Mesenchymal stem cell (in vitro differentiated cells and primary cell): ENCODE results near the gene CCDC9B.
A peak's percentile ranks its signal among the peaks of the same experiment; 100 is the strongest.

Experiments used
- DNase-seq: peaks from one replicate; pipeline ENCODE4 v3.0.0-alpha.2; 2013
- H2AFZ ChIP-seq: one replicate; pipeline ENCODE4 v1.6.1; 2013; ENCODE audit warnings: low read depth, mild to moderate bottlenecking, control low read depth, inconsistent platforms, low read length, moderate library complexity
- H2AK5ac ChIP-seq: 2 replicates; pipeline ENCODE4 v1.6.1; 2013; ENCODE audit warnings: low read length, moderate library complexity, mild to moderate bottlenecking, inconsistent platforms; ENCODE audit not compliant: severe bottlenecking
- H2BK120ac ChIP-seq: one replicate; pipeline ENCODE4 v1.6.1; 2013; ENCODE audit warnings: low read depth, mild to moderate bottlenecking, inconsistent platforms, low read length, moderate library complexity
- H2BK12ac ChIP-seq, 2 experiments: one replicate each; pipeline ENCODE4 v1.6.1; 2013; ENCODE audit warnings: inconsistent platforms in 2 of 2, low read length in 2 of 2, mild to moderate bottlenecking in 2 of 2, moderate library complexity in 2 of 2, control low read depth in 1 of 2
- H2BK15ac ChIP-seq: one replicate; pipeline ENCODE4 v1.6.1; 2013; ENCODE audit warnings: mild to moderate bottlenecking, low read depth, inconsistent platforms; ENCODE audit not compliant: poor library complexity, severe bottlenecking
- H2BK5ac ChIP-seq: 2 replicates; pipeline ENCODE4 v1.6.1; 2013; ENCODE audit warnings: low read depth, mild to moderate bottlenecking, low read length, control low read depth, inconsistent platforms; ENCODE audit not compliant: poor library complexity, severe bottlenecking
- H3K14ac ChIP-seq, 2 experiments: one replicate each; pipeline ENCODE4 v1.6.1; 2013; ENCODE audit warnings: inconsistent platforms in 2 of 2, low read length in 2 of 2, control low read depth in 1 of 2, mild to moderate bottlenecking in 1 of 2, moderate library complexity in 1 of 2
- H3K18ac ChIP-seq, 2 experiments: one replicate each; pipeline ENCODE4 v1.6.1; 2013; ENCODE audit warnings: inconsistent platforms in 2 of 2, low read length in 2 of 2, control low read depth in 1 of 2, low read depth in 1 of 2, mild to moderate bottlenecking in 1 of 2
- H3K23ac ChIP-seq, 2 experiments: one replicate each; pipeline ENCODE4 v1.6.1; 2013; ENCODE audit warnings: inconsistent platforms in 2 of 2, low read length in 2 of 2, mild to moderate bottlenecking in 2 of 2, moderate library complexity in 2 of 2, control low read depth in 1 of 2
- H3K27ac ChIP-seq: 2 replicates; pipeline ENCODE4 v1.5.1; 2013; ENCODE audit warnings: mild to moderate bottlenecking, moderate library complexity, low read length, control low read depth, inconsistent platforms; ENCODE audit not compliant: poor library complexity, severe bottlenecking
- H3K27me3 ChIP-seq, 2 experiments: 2 replicates each; pipeline versions ENCODE4 v1.6.1 to v1.7.0; 2013; ENCODE audit warnings: low read length in 2 of 2, mild to moderate bottlenecking in 2 of 2, moderate library complexity in 2 of 2, control low read depth in 1 of 2, inconsistent platforms in 1 of 2; ENCODE audit not compliant: control insufficient read depth in 1 of 2, insufficient read depth in 1 of 2
- H3K36me3 ChIP-seq, 2 experiments: 2 replicates each; pipeline versions ENCODE4 v1.6.1 to v1.7.0; 2013; ENCODE audit warnings: low read length in 2 of 2, control low read depth in 1 of 2, inconsistent platforms in 1 of 2, low read depth in 1 of 2, mild to moderate bottlenecking in 1 of 2; ENCODE audit not compliant: insufficient read depth in 2 of 2, control insufficient read depth in 1 of 2
- H3K4ac ChIP-seq, 2 experiments: one replicate each; pipeline ENCODE4 v1.6.1; 2013; ENCODE audit warnings: inconsistent platforms in 2 of 2, low read length in 2 of 2, mild to moderate bottlenecking in 2 of 2, moderate library complexity in 2 of 2, control low read depth in 1 of 2, low read depth in 1 of 2
- H3K4me1 ChIP-seq: 2 replicates; pipeline ENCODE4 v1.6.1; 2013; ENCODE audit warnings: low read depth, low read length, control low read depth; ENCODE audit not compliant: control insufficient read depth, insufficient read depth
- H3K4me2 ChIP-seq: 2 replicates; pipeline ENCODE4 v1.6.1; 2013; ENCODE audit warnings: low read length, mild to moderate bottlenecking, inconsistent platforms; ENCODE audit not compliant: poor library complexity, severe bottlenecking
- H3K4me3 ChIP-seq, 2 experiments: 2 replicates each; pipeline versions ENCODE4 v1.5.1 to v1.7.0; 2013; ENCODE audit warnings: low read length in 2 of 2, mild to moderate bottlenecking in 2 of 2, control low read depth in 1 of 2, low read depth in 1 of 2; ENCODE audit not compliant: insufficient read depth in 1 of 2
- H3K79me1 ChIP-seq: replicated peaks from 2 replicates; pipeline ENCODE4 v1.6.1; 2013; ENCODE audit warnings: mild to moderate bottlenecking, control low read depth, low read length, inconsistent platforms; ENCODE audit not compliant: poor library complexity, severe bottlenecking
- H3K9ac ChIP-seq: 2 replicates; pipeline ENCODE4 v1.7.0; 2013; ENCODE audit warnings: mild to moderate bottlenecking, low read length, moderate library complexity
- H3K9me3 ChIP-seq: 2 replicates; pipeline ENCODE4 v1.7.0; 2013; ENCODE audit warnings: mild to moderate bottlenecking, low read length; ENCODE audit not compliant: control insufficient read depth
- H4K8ac ChIP-seq: one replicate; pipeline ENCODE4 v1.6.1; 2013; ENCODE audit warnings: inconsistent platforms, mild to moderate bottlenecking, low read length, moderate library complexity
- H4K91ac ChIP-seq: one replicate; pipeline ENCODE4 v1.6.1; 2013; ENCODE audit warnings: mild to moderate bottlenecking, low read length, inconsistent platforms
- WGBS: methylation state at CpG from one replicate; pipeline ENCODE4 v1.1.7; 2013; ENCODE audit warnings: mixed read lengths; 5-methylcytosine and 5-hydroxymethylcytosine counted together

Gene CCDC9B

DNA sequence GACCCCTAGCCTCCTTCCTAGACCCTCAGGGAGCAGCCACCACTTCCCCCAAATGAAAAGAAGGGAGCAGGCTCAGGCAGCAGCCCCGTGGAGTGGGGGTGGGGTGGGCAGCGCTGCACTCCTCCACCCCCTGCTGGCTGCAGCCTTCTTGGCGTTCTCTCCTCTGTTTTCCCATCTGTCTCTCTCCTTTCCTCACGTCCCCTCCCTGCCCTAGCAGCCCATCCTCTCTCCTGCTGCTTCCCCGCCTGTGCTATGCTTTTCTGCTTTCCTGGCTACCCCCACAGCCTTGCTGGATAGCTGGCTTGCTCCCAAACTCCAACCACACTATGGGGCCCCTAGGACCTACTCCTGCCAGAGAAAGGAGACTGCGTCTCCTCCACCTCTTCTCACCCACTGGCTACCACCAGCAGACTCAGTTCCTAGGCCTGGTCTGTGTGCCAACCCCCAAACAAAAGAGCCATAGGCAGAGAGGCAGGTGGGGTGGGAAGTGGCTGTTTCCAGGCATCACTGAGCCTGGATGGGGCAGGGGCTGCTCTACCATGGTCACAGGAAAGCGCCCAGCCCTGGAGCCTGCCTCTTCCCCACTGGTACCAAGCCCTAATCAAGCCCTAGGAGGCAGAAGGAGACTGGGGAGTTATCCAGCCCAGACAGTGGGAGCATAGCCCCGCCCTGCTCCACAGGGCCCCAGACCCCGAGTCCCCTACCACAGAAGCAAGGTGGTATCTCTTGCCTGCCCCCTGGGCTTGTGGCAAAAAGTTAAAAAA is 13.9 kb upstream of the CCDC9B start:
- H2AFZ ChIP-seq = no peak overlapping the region
- H3K9me3 ChIP-seq = no peaks in the 10 kb centered on the region
- 32% methylated on average over 8 of the region's 9 CpGs for WGBS
- H3K36me3 ChIP-seq = no peaks in the 10 kb centered on the region
- no peak overlapping the region for H2BK15ac ChIP-seq
- peak overlapping the region; percentile 17 for H3K27ac ChIP-seq
- no peaks in the 10 kb centered on the region for H3K79me1 ChIP-seq
- H2BK120ac ChIP-seq = no peak overlapping the region
- no peak overlapping the region for H3K4me2 ChIP-seq
- H3K4me3 ChIP-seq = no peak overlapping the region
- H2AK5ac ChIP-seq = no peak overlapping the region
- H2BK12ac ChIP-seq = peak overlapping the region in 1 of 2 experiments; percentile 81
- H2BK5ac ChIP-seq = no peak overlapping the region
- no peak overlapping the region for H3K18ac ChIP-seq
- peak overlapping the region in 1 of 2 experiments; percentile 17 for H3K23ac ChIP-seq
- H3K27me3 ChIP-seq = peaks cover 23 to 65% of the 10 kb centered on the region in 2 experiments
- no peak overlapping the region for H3K4ac ChIP-seq
- H3K4me1 ChIP-seq = peaks cover 23% of the 10 kb centered on the region
- no peak overlapping the region for H4K91ac ChIP-seq
- peak; percentile 48 for DNase-seq
- H4K8ac ChIP-seq = no peak overlapping the region
- no peak overlapping the region for H3K9ac ChIP-seq
- H3K14ac ChIP-seq = peak overlapping the region in 1 of 2 experiments; percentile 11

DNA sequence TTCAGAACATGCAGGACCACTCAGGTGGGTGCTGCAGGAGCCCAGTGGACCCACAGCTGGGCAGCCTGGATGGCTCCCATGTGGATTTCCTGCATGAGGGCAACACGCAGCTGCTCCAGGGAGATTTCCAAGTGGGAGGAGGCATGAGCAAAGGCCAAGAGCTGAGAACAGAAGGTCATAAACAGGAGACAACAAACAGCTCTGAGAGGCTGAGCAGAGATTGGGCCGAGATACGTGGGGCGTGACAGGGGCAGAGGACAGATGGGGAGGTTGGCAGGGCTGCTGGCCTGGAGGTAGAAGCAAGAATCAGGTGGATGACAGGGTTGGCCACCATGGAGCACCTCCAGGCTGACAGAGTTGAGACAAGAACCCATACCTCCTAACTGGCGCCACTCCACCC is 13.0 kb upstream of the CCDC9B start:
- Histone ChIP-seq H3K79me1 (no peaks in the 10 kb centered on the region), H3K9me3 (no peaks in the 10 kb centered on the region), H3K4me1 (peaks cover 19% of the 10 kb centered on the region), H3K36me3 (no peaks in the 10 kb centered on the region), H2AK5ac (no peak overlapping the region), H3K27ac (no peak overlapping the region), H3K4me3 (no peak overlapping the region), H3K27me3 (peaks cover 15 to 56% of the 10 kb centered on the region in 2 experiments), H4K91ac (no peak overlapping the region), H3K14ac (no peak overlapping the region), H3K18ac (no peak overlapping the region), H3K4me2 (no peak overlapping the region), H2AFZ (no peak overlapping the region), H3K9ac (no peak overlapping the region), H3K23ac (no peak overlapping the region), H3K4ac (no peak overlapping the region), H2BK15ac (no peak overlapping the region), H2BK12ac (no peak overlapping the region), H2BK5ac (no peak overlapping the region), H4K8ac (no peak overlapping the region), H2BK120ac (no peak overlapping the region)
- DNase-seq = no peak
- 65% methylated on average over 4 of the region's 5 CpGs for WGBS

DNA sequence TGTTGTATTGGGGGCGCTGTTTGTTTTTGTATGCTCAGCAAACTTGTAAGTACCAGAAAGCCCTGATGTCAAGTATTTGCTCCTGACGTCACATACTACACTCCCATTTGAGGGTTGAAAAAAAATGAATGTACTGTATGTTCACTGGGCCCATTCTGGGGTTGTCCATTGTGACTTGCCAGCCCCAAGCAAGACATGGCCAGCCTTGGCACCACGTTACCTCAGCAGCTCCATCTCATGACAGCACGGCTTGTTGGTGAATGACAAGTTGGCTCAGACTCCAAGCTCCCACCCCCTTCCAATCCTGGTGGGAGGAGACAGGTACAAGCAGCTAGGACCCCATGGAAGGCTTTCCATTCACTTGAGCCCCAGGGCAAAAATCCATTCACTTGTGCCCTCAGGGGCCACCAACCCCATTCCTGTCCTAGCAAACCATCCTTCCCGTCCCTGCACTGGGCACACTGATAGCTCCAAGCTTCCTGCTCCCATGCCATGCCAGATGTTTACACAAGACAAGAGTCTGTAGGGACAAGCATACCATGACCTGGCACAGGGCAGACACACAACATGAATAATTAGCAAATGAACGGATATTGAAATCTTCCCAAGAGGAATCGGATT is 11.7 kb upstream of the CCDC9B start:
- no peak overlapping the region for H2AFZ ChIP-seq
- no peak overlapping the region for H3K23ac ChIP-seq
- no peak overlapping the region for H3K4ac ChIP-seq
- 89% methylated on average over 6 of the region's 7 CpGs for WGBS
- H3K79me1 ChIP-seq = no peaks in the 10 kb centered on the region
- H3K27ac ChIP-seq = no peak overlapping the region
- no peaks in the 10 kb centered on the region for H3K9me3 ChIP-seq
- H4K8ac ChIP-seq = no peak overlapping the region
- H2BK15ac ChIP-seq = no peak overlapping the region
- H2BK12ac ChIP-seq = no peak overlapping the region
- no peak for DNase-seq
- H3K4me3 ChIP-seq = no peak overlapping the region
- H3K36me3 ChIP-seq = no peaks in the 10 kb centered on the region
- peaks cover 11 to 54% of the 10 kb centered on the region in 2 experiments for H3K27me3 ChIP-seq
- no peak overlapping the region for H2BK5ac ChIP-seq
- H2BK120ac ChIP-seq = no peak overlapping the region
- no peak overlapping the region for H4K91ac ChIP-seq
- no peak overlapping the region for H3K9ac ChIP-seq
- no peak overlapping the region for H3K18ac ChIP-seq
- H3K14ac ChIP-seq = no peak overlapping the region
- peaks cover 9% of the 10 kb centered on the region for H3K4me1 ChIP-seq
- no peak overlapping the region for H3K4me2 ChIP-seq
- H2AK5ac ChIP-seq = no peak overlapping the region

DNA sequence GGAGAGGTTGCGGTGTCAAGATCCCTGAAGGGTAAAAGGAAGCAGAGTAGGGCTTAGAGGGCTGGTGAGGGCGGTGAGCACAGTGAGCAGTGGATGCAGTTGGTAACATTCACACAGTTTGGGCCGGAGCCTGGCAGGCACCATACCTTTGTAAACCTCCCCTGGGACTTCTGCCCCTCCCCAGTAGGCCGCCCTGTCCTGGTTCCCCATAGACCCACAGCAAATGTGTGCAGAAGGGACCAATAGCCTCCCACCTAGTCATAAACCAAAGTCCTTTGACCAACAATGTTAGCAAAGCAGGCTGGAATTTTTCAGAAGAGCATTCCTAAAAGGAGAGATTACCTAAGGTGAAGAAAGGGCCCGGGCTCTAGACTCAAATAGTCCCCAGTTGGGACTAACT is 8.4 kb upstream of the CCDC9B start:
- Histone ChIP-seq H3K14ac (no peak overlapping the region), H3K4me1 (peaks cover 8% of the 10 kb centered on the region), H2BK5ac (no peak overlapping the region), H3K4me2 (no peak overlapping the region), H3K4ac (no peak overlapping the region), H3K27me3 (peaks cover 11 to 38% of the 10 kb centered on the region in 2 experiments), H3K4me3 (no peak overlapping the region), H3K23ac (no peak overlapping the region), H3K27ac (no peak overlapping the region), H3K36me3 (no peaks in the 10 kb centered on the region), H2BK120ac (no peak overlapping the region), H2BK12ac (no peak overlapping the region), H2AFZ (no peak overlapping the region), H4K91ac (no peak overlapping the region), H3K9ac (no peak overlapping the region), H2AK5ac (no peak overlapping the region), H3K9me3 (no peaks in the 10 kb centered on the region), H3K18ac (no peak overlapping the region), H4K8ac (no peak overlapping the region), H2BK15ac (no peak overlapping the region), H3K79me1 (no peaks in the 10 kb centered on the region)
- 99% methylated on average over 5 of the region's 5 CpGs for WGBS
- DNase-seq = no peak
